Endothelial cell (in vitro differentiated cells): ENCODE results near the gene ANTXR1. TPM values are rescaled to one million over a fixed set of nuclear protein-coding genes. Genes with fewer than 3 reads are reported as not detected.

Experiments
- DNase-seq: peaks from one replicate; pipeline ENCODE4 v3.0.0; 2021; ENCODE audit warnings: low spot score
- H3K27ac Mint-ChIP-seq: one replicate; pipeline ENCODE4 v1.8.0; 2021; ENCODE audit warnings: mixed read lengths, inconsistent platforms; ENCODE audit not compliant: unreplicated experiment
- H3K27me3 Mint-ChIP-seq: one replicate; pipeline ENCODE4 v1.8.0; 2021; ENCODE audit warnings: mild to moderate bottlenecking, moderate library complexity, mixed read lengths, inconsistent platforms; ENCODE audit not compliant: unreplicated experiment
- H3K36me3 Mint-ChIP-seq: one replicate; pipeline ENCODE4 v1.8.0; 2021; ENCODE audit warnings: mild to moderate bottlenecking, low read depth, mixed read lengths, inconsistent platforms; ENCODE audit not compliant: unreplicated experiment
- H3K4me1 Mint-ChIP-seq: one replicate; pipeline ENCODE4 v1.8.0; 2021; ENCODE audit warnings: mild to moderate bottlenecking, mixed read lengths, inconsistent platforms; ENCODE audit not compliant: unreplicated experiment
- H3K4me3 Mint-ChIP-seq: one replicate; pipeline ENCODE4 v1.8.0; 2021; ENCODE audit warnings: mild to moderate bottlenecking, mixed read lengths, inconsistent platforms; ENCODE audit not compliant: unreplicated experiment
- H3K9me3 Mint-ChIP-seq: one replicate; pipeline ENCODE4 v1.8.0; 2021; ENCODE audit warnings: mixed read lengths, inconsistent platforms; ENCODE audit not compliant: unreplicated experiment
- total RNA-seq: library from RNA; stranded (reverse); fragmentation: NEBNext Ultra II Directional; extraction: Animal tissue kit (Norgen Biotek cat#: 25700); gene quantifications from one replicate; pipeline ENCODE4 v1.2.1, GENCODE V29; 2021; ENCODE audit not compliant: unreplicated experiment
- TF ChIP-seq, protein P1 (sequence below): fragments of 200-600 bp; sonication (generic); IDR thresholded peaks from one replicate; pipeline ENCODE4 v1.5.0; 2021; ENCODE audit warnings: antibody characterized with exemption; ENCODE audit not compliant: unreplicated experiment

ANTXR1 gene
- total RNA-seq, 1 donor from 2014 or later, result 7.5 TPM

DNA sequence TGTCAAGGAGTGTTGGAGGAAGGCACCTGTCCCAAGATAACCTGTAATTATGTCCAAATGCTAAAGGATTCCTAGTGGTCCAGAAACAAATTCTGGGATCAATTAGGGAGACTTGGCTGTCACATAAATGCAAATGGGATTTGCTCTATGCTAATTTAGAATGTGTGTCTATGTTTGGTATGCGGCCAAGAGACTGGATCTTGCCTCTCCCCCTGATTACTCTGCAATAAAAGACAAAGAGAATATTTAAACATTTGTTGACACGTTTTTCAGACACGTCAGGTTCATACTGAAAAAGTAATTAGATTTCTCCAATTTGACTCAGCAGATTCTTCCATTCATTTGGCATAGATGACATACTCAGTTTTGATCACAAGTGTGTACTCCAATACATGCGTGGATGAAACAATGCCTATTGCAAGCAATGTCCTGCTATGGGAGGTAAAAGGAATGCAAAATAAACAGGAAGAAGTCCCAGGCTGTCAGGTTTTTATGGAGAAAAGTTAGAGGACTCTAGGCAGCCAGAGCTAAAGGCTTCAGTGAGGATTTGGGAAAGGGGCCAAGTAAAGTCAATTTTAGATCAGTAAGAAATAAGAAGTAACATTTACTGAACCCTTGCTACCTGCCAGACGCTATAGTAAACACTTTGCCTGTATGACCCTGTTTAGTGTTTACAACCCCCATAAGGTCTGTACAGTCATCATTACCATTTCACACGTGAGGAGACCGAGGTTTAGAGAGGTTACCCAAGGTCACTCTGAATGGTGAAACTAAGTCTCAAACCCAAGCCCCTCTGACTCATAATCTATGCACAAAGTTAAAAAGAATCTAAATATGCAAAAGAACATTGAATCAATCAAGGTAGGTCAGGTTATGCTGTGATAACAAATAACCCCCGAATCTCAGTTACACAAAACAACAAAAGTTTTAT is 7.8 kb downstream of the ANTXR1 start:
- peak overlapping the region; percentile 62 for H3K27ac Mint-ChIP-seq
- TF ChIP-seq, protein P1, sequence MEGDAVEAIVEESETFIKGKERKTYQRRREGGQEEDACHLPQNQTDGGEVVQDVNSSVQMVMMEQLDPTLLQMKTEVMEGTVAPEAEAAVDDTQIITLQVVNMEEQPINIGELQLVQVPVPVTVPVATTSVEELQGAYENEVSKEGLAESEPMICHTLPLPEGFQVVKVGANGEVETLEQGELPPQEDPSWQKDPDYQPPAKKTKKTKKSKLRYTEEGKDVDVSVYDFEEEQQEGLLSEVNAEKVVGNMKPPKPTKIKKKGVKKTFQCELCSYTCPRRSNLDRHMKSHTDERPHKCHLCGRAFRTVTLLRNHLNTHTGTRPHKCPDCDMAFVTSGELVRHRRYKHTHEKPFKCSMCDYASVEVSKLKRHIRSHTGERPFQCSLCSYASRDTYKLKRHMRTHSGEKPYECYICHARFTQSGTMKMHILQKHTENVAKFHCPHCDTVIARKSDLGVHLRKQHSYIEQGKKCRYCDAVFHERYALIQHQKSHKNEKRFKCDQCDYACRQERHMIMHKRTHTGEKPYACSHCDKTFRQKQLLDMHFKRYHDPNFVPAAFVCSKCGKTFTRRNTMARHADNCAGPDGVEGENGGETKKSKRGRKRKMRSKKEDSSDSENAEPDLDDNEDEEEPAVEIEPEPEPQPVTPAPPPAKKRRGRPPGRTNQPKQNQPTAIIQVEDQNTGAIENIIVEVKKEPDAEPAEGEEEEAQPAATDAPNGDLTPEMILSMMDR, result no peak
- no peak overlapping the region for H3K4me3 Mint-ChIP-seq
- DNase-seq, result no peak
- H3K9me3 Mint-ChIP-seq, result no peaks in the 10 kb centered on the region
- peaks cover 9% of the 10 kb centered on the region for H3K4me1 Mint-ChIP-seq
- H3K36me3 Mint-ChIP-seq, result no peaks in the 10 kb centered on the region
- no peaks in the 10 kb centered on the region for H3K27me3 Mint-ChIP-seq

GRCh38 chr2:69021727-69022126 is 8.7 kb downstream of the ANTXR1 start:
- H3K4me1 Mint-ChIP-seq, result peaks cover 9% of the 10 kb centered on the region
- H3K4me3 Mint-ChIP-seq, result no peak overlapping the region
- H3K27me3 Mint-ChIP-seq, result peaks cover 3% of the 10 kb centered on the region

DNA sequence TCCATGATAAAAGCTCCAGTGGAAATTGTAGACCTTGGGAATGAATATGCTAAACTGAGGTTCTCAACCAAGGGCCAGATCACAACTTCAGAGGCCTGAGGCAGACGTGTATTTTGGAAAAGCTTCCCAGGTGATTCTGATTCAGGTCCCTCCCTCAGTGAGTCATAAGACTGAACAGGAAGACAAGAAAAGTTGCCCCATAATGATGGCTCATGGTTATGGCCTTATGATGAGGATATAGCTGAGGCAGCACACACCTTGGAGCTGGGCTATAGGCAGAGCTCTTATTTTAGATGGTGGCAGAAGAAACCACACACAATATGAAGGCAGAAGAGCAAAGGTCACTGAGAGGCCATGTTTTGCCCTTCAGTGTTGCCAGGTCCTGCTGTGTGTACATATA is 9.6 kb downstream of the ANTXR1 start:
- peaks cover 3% of the 10 kb centered on the region for H3K27me3 Mint-ChIP-seq

More at GRCh38 chr2:69021727-69022126, 8.7 kb downstream of the ANTXR1 start:
- no peaks in the 10 kb centered on the region for H3K9me3 Mint-ChIP-seq
- TF ChIP-seq, protein P1, result no peak
- no peaks in the 10 kb centered on the region for H3K36me3 Mint-ChIP-seq
- H3K27ac Mint-ChIP-seq, result no peak overlapping the region
- DNase-seq, result no peak

DNA sequence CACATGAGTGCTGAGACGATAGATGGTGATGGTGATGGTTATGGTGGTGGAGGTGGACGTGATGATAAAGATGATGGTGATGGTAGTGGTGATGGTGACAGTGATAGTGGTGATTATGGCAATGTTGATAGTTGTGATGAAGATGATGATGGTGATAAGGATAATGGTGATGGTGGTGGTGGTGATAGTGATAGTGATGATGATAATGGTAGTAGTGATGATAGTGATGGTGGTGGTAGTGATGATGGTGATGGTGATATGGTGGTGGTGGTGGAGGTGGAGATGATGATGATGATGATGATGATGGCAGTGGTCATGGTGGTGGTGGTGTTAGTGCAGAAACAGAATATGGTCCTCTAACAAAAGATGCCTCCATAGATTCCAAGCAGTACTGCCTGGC is 10.3 kb downstream of the ANTXR1 start:
- H3K27me3 Mint-ChIP-seq, result peaks cover 3% of the 10 kb centered on the region
- TF ChIP-seq, protein P1, result no peak
- peaks cover 9% of the 10 kb centered on the region for H3K4me1 Mint-ChIP-seq
- no peak overlapping the region for H3K27ac Mint-ChIP-seq
- no peak overlapping the region for H3K4me3 Mint-ChIP-seq
- DNase-seq, result no peak
- H3K9me3 Mint-ChIP-seq, result no peaks in the 10 kb centered on the region
- H3K36me3 Mint-ChIP-seq, result no peaks in the 10 kb centered on the region

More for the DNA sequence above, 9.6 kb downstream of the ANTXR1 start:
- H3K9me3 Mint-ChIP-seq, result no peaks in the 10 kb centered on the region
- no peak overlapping the region for H3K27ac Mint-ChIP-seq
- no peak overlapping the region for H3K4me3 Mint-ChIP-seq
- TF ChIP-seq, protein P1, result no peak
- H3K4me1 Mint-ChIP-seq, result peaks cover 9% of the 10 kb centered on the region
- H3K36me3 Mint-ChIP-seq, result no peaks in the 10 kb centered on the region
- DNase-seq, result no peak

GRCh38 chr2:69026026-69026425 is 13.0 kb downstream of the ANTXR1 start:
- DNase-seq, result peak; percentile 72
- peaks cover 3% of the 10 kb centered on the region for H3K4me1 Mint-ChIP-seq

More at GRCh38 chr2:69026026-69026425, 13.0 kb downstream of the ANTXR1 start:
- H3K27ac Mint-ChIP-seq, result no peak overlapping the region
- H3K9me3 Mint-ChIP-seq, result no peaks in the 10 kb centered on the region
- TF ChIP-seq, protein P1, result peak; percentile 69
- no peak overlapping the region for H3K4me3 Mint-ChIP-seq
- peaks cover 3% of the 10 kb centered on the region for H3K27me3 Mint-ChIP-seq
- no peaks in the 10 kb centered on the region for H3K36me3 Mint-ChIP-seq
